ENCODE data around the gene RNU6-7. TPM values are rescaled to one million over a fixed set of nuclear protein-coding genes. Genes with fewer than 3 reads are reported as not detected.

The RNU6-7 gene
- total and polyA plus RNA-seq, 10 of the 15 experiments (the other 5 are each of a cell fraction or from before 2014, with no cell fraction given): not detected

DNA sequence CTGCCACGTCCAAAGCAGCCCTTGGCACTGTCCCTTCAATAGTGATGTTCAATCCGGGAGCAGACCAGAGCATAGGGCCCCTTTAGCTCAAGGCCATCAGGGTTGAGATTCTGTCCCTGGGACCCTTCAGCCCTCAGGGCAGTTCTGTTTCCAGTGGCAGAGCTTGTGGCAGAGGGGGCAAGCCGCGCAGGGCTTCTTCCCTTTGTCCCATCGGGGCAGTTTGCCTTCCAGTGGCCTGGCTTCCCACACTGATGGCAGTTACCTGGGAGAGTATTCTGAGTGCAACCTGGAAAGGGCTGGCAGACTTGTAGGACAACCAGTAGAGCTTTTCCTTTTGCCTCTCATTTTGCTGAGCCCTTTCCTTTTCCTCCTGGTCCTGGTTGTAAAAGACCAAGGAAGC lies 44.9 kb downstream of the RNU6-7 start:
- H3K9me3 ChIP-seq (replicated peaks; ENCODE audit: control insufficient read depth, insufficient read depth, low read length): no peaks in the 10 kb centered on the region
- H3K4me2 ChIP-seq (ENCODE audit: control insufficient read depth, insufficient read depth): no peak overlapping the region

More for the DNA sequence above, 44.9 kb downstream of the RNU6-7 start:
- TF ChIP-seq DPF2 (IDR thresholded peaks at IDR 0.05) (no peak), CHD4 (IDR thresholded peaks at IDR 0.05) (no peak), HDAC2 (IDR thresholded peaks at IDR 0.05) (no peak), ASH2L (IDR thresholded peaks at IDR 0.05; ENCODE audit: borderline replicate concordance, low read depth) (no peak), BHLHE40 (IDR thresholded peaks at IDR 0.05; ENCODE audit: borderline replicate concordance in 1 of 2, low read depth in 2 of 2, low read length in 1 of 2) (no peak), ATF7 (IDR thresholded peaks at IDR 0.05; ENCODE audit: low read depth) (no peak)
- TF ChIP-seq, protein P1, sequence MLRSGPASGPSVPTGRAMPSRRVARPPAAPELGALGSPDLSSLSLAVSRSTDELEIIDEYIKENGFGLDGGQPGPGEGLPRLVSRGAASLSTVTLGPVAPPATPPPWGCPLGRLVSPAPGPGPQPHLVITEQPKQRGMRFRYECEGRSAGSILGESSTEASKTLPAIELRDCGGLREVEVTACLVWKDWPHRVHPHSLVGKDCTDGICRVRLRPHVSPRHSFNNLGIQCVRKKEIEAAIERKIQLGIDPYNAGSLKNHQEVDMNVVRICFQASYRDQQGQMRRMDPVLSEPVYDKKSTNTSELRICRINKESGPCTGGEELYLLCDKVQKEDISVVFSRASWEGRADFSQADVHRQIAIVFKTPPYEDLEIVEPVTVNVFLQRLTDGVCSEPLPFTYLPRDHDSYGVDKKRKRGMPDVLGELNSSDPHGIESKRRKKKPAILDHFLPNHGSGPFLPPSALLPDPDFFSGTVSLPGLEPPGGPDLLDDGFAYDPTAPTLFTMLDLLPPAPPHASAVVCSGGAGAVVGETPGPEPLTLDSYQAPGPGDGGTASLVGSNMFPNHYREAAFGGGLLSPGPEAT (IDR thresholded peaks at IDR 0.05; ENCODE audit: low read depth): no peak
- TF ChIP-seq, protein P2, sequence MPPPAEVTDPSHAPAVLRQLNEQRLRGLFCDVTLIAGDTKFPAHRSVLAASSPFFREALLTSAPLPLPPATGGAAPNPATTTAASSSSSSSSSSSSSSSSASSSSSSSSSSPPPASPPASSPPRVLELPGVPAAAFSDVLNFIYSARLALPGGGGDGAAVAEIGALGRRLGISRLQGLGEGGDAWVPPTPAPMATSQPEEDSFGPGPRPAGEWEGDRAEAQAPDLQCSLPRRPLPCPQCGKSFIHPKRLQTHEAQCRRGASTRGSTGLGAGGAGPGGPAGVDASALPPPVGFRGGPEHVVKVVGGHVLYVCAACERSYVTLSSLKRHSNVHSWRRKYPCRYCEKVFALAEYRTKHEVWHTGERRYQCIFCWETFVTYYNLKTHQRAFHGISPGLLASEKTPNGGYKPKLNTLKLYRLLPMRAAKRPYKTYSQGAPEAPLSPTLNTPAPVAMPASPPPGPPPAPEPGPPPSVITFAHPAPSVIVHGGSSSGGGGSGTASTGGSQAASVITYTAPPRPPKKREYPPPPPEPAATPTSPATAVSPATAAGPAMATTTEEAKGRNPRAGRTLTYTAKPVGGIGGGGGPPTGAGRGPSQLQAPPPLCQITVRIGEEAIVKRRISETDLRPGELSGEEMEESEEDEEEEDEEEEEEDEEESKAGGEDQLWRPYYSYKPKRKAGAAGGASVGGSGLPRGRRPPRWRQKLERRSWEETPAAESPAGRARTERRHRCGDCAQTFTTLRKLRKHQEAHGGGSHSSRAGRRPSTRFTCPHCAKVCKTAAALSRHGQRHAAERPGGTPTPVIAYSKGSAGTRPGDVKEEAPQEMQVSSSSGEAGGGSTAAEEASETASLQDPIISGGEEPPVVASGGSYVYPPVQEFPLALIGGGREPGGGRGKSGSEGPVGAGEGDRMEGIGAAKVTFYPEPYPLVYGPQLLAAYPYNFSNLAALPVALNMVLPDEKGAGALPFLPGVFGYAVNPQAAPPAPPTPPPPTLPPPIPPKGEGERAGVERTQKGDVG (CRISPR knock-in tag; IDR thresholded peaks at IDR 0.05): no peak
- Histone ChIP-seq H2AFZ (ENCODE audit: control insufficient read depth, low read depth, low read length) (no peak overlapping the region), H3K79me2 (ENCODE audit: control insufficient read depth, insufficient read depth, low read length) (no peaks in the 10 kb centered on the region), H3K4me1 (ENCODE audit: control insufficient read depth, insufficient read depth, low read length) (no peaks in the 10 kb centered on the region), H3K4me3 (no peak overlapping the region), H3K9ac (ENCODE audit: control insufficient read depth, insufficient read depth, low read length) (no peak overlapping the region; the same call in 1 of the 2 replicates), H3K36me3 (ENCODE audit: control insufficient read depth in 2 of 2, insufficient read depth in 2 of 2, low read length in 1 of 2) (no peaks in the 10 kb centered on the region), H3K27ac (ENCODE audit: control insufficient read depth, insufficient read depth) (no peak overlapping the region), H3K27me3 (replicated peaks in 1 of 2; ENCODE audit: control insufficient read depth in 2 of 2, insufficient read depth in 2 of 2, low read length in 1 of 2) (no peaks in the 10 kb centered on the region), H4K20me1 (ENCODE audit: control insufficient read depth, insufficient read depth) (no peaks in the 10 kb centered on the region)
- CTCF ChIA-PET: interaction anchor here (2.8 to 11.7 kb wide), 2 partner anchors 12 to 176 kb away, joined by 6 to 300 read pairs; partner anchors contain the start of gene ARHGAP5
- BruUV-seq (replicated peaks): no TSS peak
- POLR2A ChIA-PET: no interaction called here
- 58% methylated on average over 5 of the region's 5 CpGs for WGBS (ENCODE audit: insufficient coverage, insufficient replicate concordance, low lambda C conversion rate, missing lambda C conversion rate)
- no peak for ATAC-seq
- FAIRE-seq: no peak
- DNase-seq (ENCODE audit: low read depth, low spot score): no peak
- SMC1A ChIA-PET (ENCODE audit: uncharacterized antibody, unreplicated experiment): interaction anchor here (1.3 to 2.0 kb wide), 3 partner anchors 37 to 173 kb away, joined by 4 to 5 read pairs (median 4); partner anchors contain the start of gene ARHGAP5
- in situ Hi-C loops (cut with MboI): no loop called here
- intact Hi-C loops (cut with micrococcal nuclease; ENCODE audit: unreplicated experiment): no loop called here
- RAD21 ChIA-PET (ENCODE audit: unreplicated experiment): interaction anchor here (0.8 to 1.1 kb wide), 3 partner anchors 8 to 173 kb away, joined by 3 to 4 read pairs (median 3); no protein-coding TSS in a partner anchor

Measured in GM12878 (cell line).